Amniotic stem cell (primary cell): ENCODE data around the gene DVL3.

Source experiments
- DNase-seq: peaks from one replicate; lab custom pipeline; 2025; lab: John Stamatoyannopoulos, UW

DVL3 gene

GRCh38 chr3:184211297-184211696 is 56.1 kb downstream of the DVL3 start:
- DNase-seq: no peak

DNA sequence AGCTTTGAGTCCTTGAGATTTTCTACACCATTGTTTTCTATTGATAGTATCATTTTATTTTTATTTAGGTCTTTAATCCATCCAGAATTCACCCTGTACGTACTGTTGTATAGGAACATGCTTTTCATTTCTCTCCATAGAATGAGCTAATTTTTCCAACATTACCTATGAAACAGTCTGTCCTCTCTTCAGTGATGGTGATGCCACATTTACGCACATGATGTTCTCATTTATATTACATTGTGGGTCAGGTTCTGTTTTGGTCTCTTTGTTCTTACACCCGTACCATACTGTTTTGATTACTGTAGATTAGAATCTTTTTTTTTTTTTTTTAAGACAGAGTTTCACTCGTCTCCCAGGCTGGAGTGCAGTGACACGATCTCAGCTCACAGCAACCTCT is 56.5 kb downstream of the DVL3 start:
- DNase-seq: no peak

DNA sequence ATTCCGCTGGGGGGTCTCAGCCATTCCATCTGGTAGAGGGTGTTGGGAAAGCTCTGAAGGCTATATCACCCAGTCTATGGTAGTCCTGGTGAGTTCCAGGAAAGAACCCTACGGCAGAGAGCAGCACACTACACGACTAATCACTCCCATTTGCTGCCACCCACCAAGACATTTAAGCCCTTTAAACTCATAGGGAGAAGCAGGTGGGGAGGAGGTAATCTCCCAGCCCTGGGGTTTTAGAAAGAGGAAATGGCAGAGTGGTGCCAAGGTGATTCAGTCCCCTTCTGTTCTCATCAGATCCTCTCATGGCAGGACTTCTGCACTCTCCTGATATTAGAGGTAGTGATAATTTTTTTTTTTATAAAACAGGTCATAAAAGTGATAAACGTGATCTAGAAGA is 63.6 kb downstream of the DVL3 start:
- no peak for DNase-seq

- no peak for DNase-seq
Observed at GRCh38 chr3:184222521-184222920, 67.3 kb downstream of the DVL3 start.
